ENCODE measurements around the gene ACSF3. TPM values are rescaled to one million over a fixed set of nuclear protein-coding genes. Genes with fewer than 3 reads are reported as not detected.

ACSF3 gene
- total RNA-seq, 1 experiment from 2014 or later: 74.5 TPM

GRCh38 chr16:89064606-89065457 is 28.8 kb upstream of the ACSF3 start:
- H4K20me1 ChIP-seq (ENCODE audit: insufficient read depth): no peaks in the 10 kb centered on the region
- no peak for DNase-seq (ENCODE audit: low read depth, low spot score)
- no peaks in the 10 kb centered on the region for H3K36me3 ChIP-seq (ENCODE audit: control insufficient read depth in 1 of 2, insufficient read depth in 2 of 2, low read length in 2 of 2)
- H3K4me1 ChIP-seq (ENCODE audit: control insufficient read depth in 1 of 2, insufficient read depth in 2 of 2, low read length in 2 of 2): no peaks in the 10 kb centered on the region
- no TSS peak for BruUV-seq (replicated peaks)
- ChIA-PET CTCF (no interaction called here), RAD21 (ENCODE audit: low non-redundant PET in 1 of 2, low total read pairs in 2 of 2, uncharacterized antibody in 2 of 2, unreplicated experiment in 2 of 2) (no interaction called here), POLR2A (no interaction called here)
- no peak overlapping the region for H3K9ac ChIP-seq (ENCODE audit: low read length)
- H2AFZ ChIP-seq (ENCODE audit: low read depth, low read length, poor library complexity, severe bottlenecking): no peak overlapping the region
- no peak overlapping the region for H3K4me3 ChIP-seq (replicated peaks in 1 of 2; ENCODE audit: low read depth in 1 of 2, low read length in 2 of 2)
- 0 out of 2 replicates have a peak, but pooled peaks cover 15% of the 10 kb centered on the region for H3K27me3 ChIP-seq (ENCODE audit: insufficient read depth, low read length)
- no peaks in the 10 kb centered on the region; a peak in 1 of 4 replicates for H3K9me3 ChIP-seq (ENCODE audit: control insufficient read depth in 1 of 2, insufficient read depth in 1 of 2, low read depth in 1 of 2, low read length in 2 of 2)
- H3K79me2 ChIP-seq (ENCODE audit: insufficient read depth, low read length): no peaks in the 10 kb centered on the region
- H3K9me2 ChIP-seq (ENCODE audit: insufficient read depth): no peaks in the 10 kb centered on the region
- intact Hi-C loops (cut with micrococcal nuclease): no loop called here
- no peak overlapping the region for H3K27ac ChIP-seq (ENCODE audit: low read depth, low read length)
- no peak overlapping the region for H3K4me2 ChIP-seq (ENCODE audit: low read length)
- ATAC-seq: no peak
- TF ChIP-seq ATF3 (IDR thresholded peaks at IDR 0.05): no peak
- TF ChIP-seq ZNF274 (IDR thresholded peaks at IDR 0.05; ENCODE audit: low read depth, low read length): no peak
- no peak for TF ChIP-seq REST (IDR thresholded peaks at IDR 0.05; ENCODE audit: low read depth)
- no peak for TF ChIP-seq ZBTB33 (IDR thresholded peaks at IDR 0.05; ENCODE audit: extremely low read depth, insufficient replicate concordance, low read length)
- no peak for TF ChIP-seq ELF1 (IDR thresholded peaks at IDR 0.05; ENCODE audit: borderline replicate concordance, low read depth)
- no peak for TF ChIP-seq CTCF (IDR thresholded peaks at IDR 0.05 in 2 of 3, conservative IDR thresholded peaks at IDR 0.05 in 1 of 3; ENCODE audit: borderline replicate concordance in 1 of 3, insufficient read depth in 1 of 3, low read depth in 2 of 3, low read length in 2 of 3)
- TF ChIP-seq EGR1 (IDR thresholded peaks at IDR 0.05; ENCODE audit: low read depth): no peak
- TF ChIP-seq JUND (IDR thresholded peaks at IDR 0.05): no peak
- no peak for TF ChIP-seq FOSL1 (IDR thresholded peaks at IDR 0.05; ENCODE audit: low read depth)
- TF ChIP-seq SIN3A (IDR thresholded peaks at IDR 0.05; ENCODE audit: low read depth): no peak
- TF ChIP-seq EZH2phosphoT487 (IDR thresholded peaks at IDR 0.05; ENCODE audit: borderline replicate concordance): no peak
